Measurements from ENCODE around the gene MOAP1.

The MOAP1 gene

DNA sequence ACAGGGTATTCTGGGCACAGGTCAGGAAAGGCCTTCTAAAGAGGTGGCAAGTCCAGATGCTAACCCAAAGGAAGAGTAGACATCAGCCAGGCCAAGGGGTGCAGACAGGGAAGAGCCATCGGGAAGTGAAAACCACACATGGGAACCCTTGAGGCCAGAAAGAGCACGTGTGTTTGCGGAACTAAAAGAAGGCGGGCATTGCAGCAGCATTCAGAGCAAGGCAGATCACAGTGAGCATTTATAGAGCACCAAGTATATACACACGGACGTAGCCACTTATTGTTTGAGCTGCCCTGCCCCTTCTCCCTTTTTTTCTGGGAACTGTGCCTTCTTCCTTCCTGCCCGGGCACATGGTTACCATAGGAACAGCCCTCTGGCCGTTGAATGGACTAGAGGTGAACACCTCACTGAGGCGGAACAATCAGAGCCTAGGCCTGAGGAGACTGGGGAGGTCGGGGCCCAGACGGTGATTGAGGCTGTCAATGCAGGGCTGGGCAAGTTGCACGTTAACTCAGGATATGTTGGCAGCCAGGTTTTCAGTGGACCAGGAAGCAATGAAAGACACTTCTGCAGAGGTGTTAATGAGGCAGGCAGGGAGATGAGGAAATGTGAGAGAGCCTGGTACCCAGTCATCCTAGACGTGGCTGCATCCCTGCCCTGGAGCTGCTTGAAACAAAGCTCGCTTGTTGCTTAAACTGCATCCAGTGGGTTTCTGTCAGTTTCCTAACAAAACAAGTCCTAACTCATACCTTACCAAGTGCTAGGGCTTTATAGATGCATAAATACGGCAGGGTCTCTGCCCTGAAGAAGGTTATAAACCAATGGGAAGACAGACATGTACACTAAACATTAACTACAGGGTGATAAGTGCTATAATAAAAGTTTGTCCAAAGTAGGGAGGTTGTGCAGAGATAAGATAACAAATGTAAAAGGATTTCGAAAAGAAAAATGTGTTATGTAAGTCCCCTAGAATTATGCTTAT, 34.2 kb downstream of the MOAP1 start (continued):
- no peak for TF ChIP-seq ZNF138 (tag by site-specific recombination; IDR thresholded peaks at IDR 0.05; ENCODE audit: borderline replicate concordance)
- TF ChIP-seq ZNF175 (tag by site-specific recombination; IDR thresholded peaks at IDR 0.05): no peak
- no peak for TF ChIP-seq YY1 (tag by site-specific recombination; IDR thresholded peaks at IDR 0.05)
- TF ChIP-seq HOXC10 (CRISPR knock-in tag; IDR thresholded peaks at IDR 0.05): no peak
- TF ChIP-seq SP3 (tag by site-specific recombination; IDR thresholded peaks at IDR 0.05): no peak
- no peak for TF ChIP-seq BCL11B (tag by site-specific recombination; IDR thresholded peaks at IDR 0.05; ENCODE audit: low read depth)
- TF ChIP-seq KLF8 (tag by site-specific recombination; IDR thresholded peaks at IDR 0.05): no peak
- peak; percentile 32; the same call in 1 of the 2 replicates for TF ChIP-seq SP2 (tag by site-specific recombination; IDR thresholded peaks at IDR 0.05)
- TF ChIP-seq, protein P1, sequence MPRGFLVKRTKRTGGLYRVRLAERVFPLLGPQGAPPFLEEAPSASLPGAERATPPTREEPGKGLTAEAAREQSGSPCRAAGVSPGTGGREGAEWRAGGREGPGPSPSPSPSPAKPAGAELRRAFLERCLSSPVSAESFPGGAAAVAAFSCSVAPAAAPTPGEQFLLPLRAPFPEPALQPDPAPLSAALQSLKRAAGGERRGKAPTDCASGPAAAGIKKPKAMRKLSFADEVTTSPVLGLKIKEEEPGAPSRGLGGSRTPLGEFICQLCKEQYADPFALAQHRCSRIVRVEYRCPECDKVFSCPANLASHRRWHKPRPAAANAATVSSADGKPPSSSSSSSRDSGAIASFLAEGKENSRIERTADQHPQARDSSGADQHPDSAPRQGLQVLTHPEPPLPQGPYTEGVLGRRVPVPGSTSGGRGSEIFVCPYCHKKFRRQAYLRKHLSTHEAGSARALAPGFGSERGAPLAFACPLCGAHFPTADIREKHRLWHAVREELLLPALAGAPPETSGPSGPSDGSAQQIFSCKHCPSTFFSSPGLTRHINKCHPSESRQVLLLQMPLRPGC (tag by site-specific recombination; IDR thresholded peaks at IDR 0.05): no peak
- TF ChIP-seq ZNF311 (tag by site-specific recombination; IDR thresholded peaks at IDR 0.05; ENCODE audit: borderline replicate concordance): no peak

- CTCF ChIA-PET: no interaction called here
These were observed 35.7 kb downstream of the MOAP1 start for GRCh38 chr14:93148979-93149378.

GRCh38 chr14:93146119-93146518, 38.6 kb downstream of the MOAP1 start:
- H3K27ac ChIP-seq (ENCODE audit: extremely low read depth, low read depth, low read length): no peak overlapping the region
- H3K4me1 ChIP-seq (ENCODE audit: control insufficient read depth, insufficient read depth, low read length): no peaks in the 10 kb centered on the region
- no peaks in the 10 kb centered on the region for H3K36me3 ChIP-seq (ENCODE audit: control insufficient read depth in 2 of 2, insufficient read depth in 1 of 2, low read length in 2 of 2)
- CTCF ChIA-PET: interaction anchor here (0.8 to 2.9 kb wide), 4 partner anchors 8 to 32 kb away, joined by 4 to 17 read pairs (median 6); no protein-coding TSS in a partner anchor
- POLR2A ChIA-PET: interaction anchor here (0.7 kb wide), 1 partner anchor 8 kb away, joined by 3 read pairs; no protein-coding TSS in a partner anchor
- H3K9me3 ChIP-seq (ENCODE audit: control insufficient read depth, insufficient read depth, low read depth, low read length): no peaks in the 10 kb centered on the region
- no peak overlapping the region for H3K4me3 ChIP-seq (ENCODE audit: low read depth, low read length)
- TF ChIP-seq BCL11B (tag by site-specific recombination; IDR thresholded peaks at IDR 0.05; ENCODE audit: low read depth) (no peak), SP3 (tag by site-specific recombination; IDR thresholded peaks at IDR 0.05) (no peak), ZNF513 (tag by site-specific recombination; IDR thresholded peaks at IDR 0.05) (no peak), ZBTB48 (tag by site-specific recombination; IDR thresholded peaks at IDR 0.05) (no peak), ZSCAN30 (tag by site-specific recombination; IDR thresholded peaks at IDR 0.05) (no peak), ZEB2 (tag by site-specific recombination; IDR thresholded peaks at IDR 0.05) (no peak), RBAK (tag by site-specific recombination; IDR thresholded peaks at IDR 0.05) (no peak), CTCF (tag by site-specific recombination; IDR thresholded peaks at IDR 0.05) (no peak), ZBTB7A (tag by site-specific recombination; IDR thresholded peaks at IDR 0.05; ENCODE audit: low read depth) (no peak), REPIN1 (tag by site-specific recombination; IDR thresholded peaks at IDR 0.05; ENCODE audit: low read depth) (no peak)

More at GRCh38 chr14:93148979-93149378, 35.7 kb downstream of the MOAP1 start:
- Histone ChIP-seq H3K4me1 (ENCODE audit: control insufficient read depth, insufficient read depth, low read length) (no peaks in the 10 kb centered on the region), H3K4me3 (ENCODE audit: low read depth, low read length) (no peak overlapping the region), H3K36me3 (ENCODE audit: control insufficient read depth in 2 of 2, insufficient read depth in 1 of 2, low read length in 2 of 2) (no peaks in the 10 kb centered on the region), H3K27ac (ENCODE audit: extremely low read depth, low read depth, low read length) (no peak overlapping the region), H3K9me3 (ENCODE audit: control insufficient read depth, insufficient read depth, low read depth, low read length) (no peaks in the 10 kb centered on the region)
- TF ChIP-seq, protein P2, sequence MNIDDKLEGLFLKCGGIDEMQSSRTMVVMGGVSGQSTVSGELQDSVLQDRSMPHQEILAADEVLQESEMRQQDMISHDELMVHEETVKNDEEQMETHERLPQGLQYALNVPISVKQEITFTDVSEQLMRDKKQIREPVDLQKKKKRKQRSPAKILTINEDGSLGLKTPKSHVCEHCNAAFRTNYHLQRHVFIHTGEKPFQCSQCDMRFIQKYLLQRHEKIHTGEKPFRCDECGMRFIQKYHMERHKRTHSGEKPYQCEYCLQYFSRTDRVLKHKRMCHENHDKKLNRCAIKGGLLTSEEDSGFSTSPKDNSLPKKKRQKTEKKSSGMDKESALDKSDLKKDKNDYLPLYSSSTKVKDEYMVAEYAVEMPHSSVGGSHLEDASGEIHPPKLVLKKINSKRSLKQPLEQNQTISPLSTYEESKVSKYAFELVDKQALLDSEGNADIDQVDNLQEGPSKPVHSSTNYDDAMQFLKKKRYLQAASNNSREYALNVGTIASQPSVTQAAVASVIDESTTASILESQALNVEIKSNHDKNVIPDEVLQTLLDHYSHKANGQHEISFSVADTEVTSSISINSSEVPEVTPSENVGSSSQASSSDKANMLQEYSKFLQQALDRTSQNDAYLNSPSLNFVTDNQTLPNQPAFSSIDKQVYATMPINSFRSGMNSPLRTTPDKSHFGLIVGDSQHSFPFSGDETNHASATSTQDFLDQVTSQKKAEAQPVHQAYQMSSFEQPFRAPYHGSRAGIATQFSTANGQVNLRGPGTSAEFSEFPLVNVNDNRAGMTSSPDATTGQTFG (tag by site-specific recombination; IDR thresholded peaks at IDR 0.05; ENCODE audit: borderline replicate concordance): no peak
- no peak for TF ChIP-seq ZNF175 (tag by site-specific recombination; IDR thresholded peaks at IDR 0.05)
- TF ChIP-seq BCL11B (tag by site-specific recombination; IDR thresholded peaks at IDR 0.05; ENCODE audit: low read depth): no peak
- TF ChIP-seq ZNF544 (tag by site-specific recombination; IDR thresholded peaks at IDR 0.05): no peak
- TF ChIP-seq ZNF426 (tag by site-specific recombination; IDR thresholded peaks at IDR 0.05): no peak
- no peak for TF ChIP-seq ZNF121 (tag by site-specific recombination; IDR thresholded peaks at IDR 0.05)
- no peak for TF ChIP-seq ZNF768 (tag by site-specific recombination; IDR thresholded peaks at IDR 0.05)
- no peak for TF ChIP-seq MYNN (tag by site-specific recombination; IDR thresholded peaks at IDR 0.05; ENCODE audit: borderline replicate concordance)
- POLR2A ChIA-PET: interaction anchor here (0.6 kb wide), 1 partner anchor 30 kb away, joined by 3 read pairs; no protein-coding TSS in a partner anchor
